Activated CD8-positive, alpha-beta T cell treated with anti-CD3 and anti-CD28 coated beads, Interleukin-2, amount 10 ng/mL, durations not matched to agents 7 days and 5 days (primary cell): ENCODE data around the gene ESYT2. TPM values are rescaled to one million over a fixed set of nuclear protein-coding genes. Genes with fewer than 3 reads are reported as not detected.

Source experiments
- ATAC-seq: fragments of 150-1000 bp; cut with Tn5 transposase; one replicate; pipeline ENCODE4 v1.10.0; 2021; ENCODE audit warnings: moderate library complexity
- CTCF ChIA-PET: fragments of 350-600 bp; sonication (Branson Sonifier 250); formaldehyde crosslinking; loops from one replicate; lab custom pipeline; 2021; ENCODE audit warnings: antibody characterized with exemption; lab: Charles Lee
- POLR2A ChIA-PET: fragments of 350-600 bp; sonication (Branson Sonifier 250); formaldehyde crosslinking; loops from one replicate; lab custom pipeline; 2021; ENCODE audit warnings: antibody characterized with exemption; lab: Charles Lee
- DNase-seq: peaks from one replicate; pipeline ENCODE4 v3.0.0-alpha.2; 2020
- H3K27ac Mint-ChIP-seq: one replicate; pipeline ENCODE4 v1.8.0; 2021; ENCODE audit warnings: mild to moderate bottlenecking, mixed read lengths
- H3K27me3 Mint-ChIP-seq: one replicate; pipeline ENCODE4 v1.8.0; 2021; ENCODE audit warnings: low read depth, mixed read lengths
- H3K36me3 Mint-ChIP-seq: one replicate; pipeline ENCODE4 v1.8.0; 2021; ENCODE audit warnings: low read depth, mixed read lengths
- H3K4me1 Mint-ChIP-seq: one replicate; pipeline ENCODE4 v1.8.0; 2021; ENCODE audit warnings: low read depth, mixed read lengths
- H3K4me3 Mint-ChIP-seq: one replicate; pipeline ENCODE4 v1.8.0; 2021; ENCODE audit warnings: mild to moderate bottlenecking, mixed read lengths
- H3K9me3 Mint-ChIP-seq: one replicate; pipeline ENCODE4 v1.8.0; 2022; ENCODE audit warnings: mixed read lengths; ENCODE audit not compliant: insufficient read depth
- total RNA-seq, 2 experiments: library from RNA; stranded (reverse); gene quantifications; one replicate each; pipeline ENCODE4 v1.2.3, GENCODE V29; 2021

ESYT2 gene
- total RNA-seq, 2 experiments from 2014 or later, result 85.0 to 85.9 TPM

- no peak overlapping the region for H3K4me3 Mint-ChIP-seq
- POLR2A ChIA-PET, result interaction anchor here (0.6 kb wide), 2 partner anchors 84 to 148 kb away, joined by 3 read pairs; no protein-coding TSS in a partner anchor
- CTCF ChIA-PET, result interaction anchor here (0.6 to 1.1 kb wide), 3 partner anchors 15 to 237 kb away, joined by 3 to 5 read pairs (median 3); no protein-coding TSS in a partner anchor
- H3K9me3 Mint-ChIP-seq, result no peaks in the 10 kb centered on the region
- peaks cover 9% of the 10 kb centered on the region for H3K4me1 Mint-ChIP-seq
- ATAC-seq (no peak), DNase-seq (no peak)
- peak overlapping the region; percentile 45 for H3K27ac Mint-ChIP-seq
- no peaks in the 10 kb centered on the region for H3K27me3 Mint-ChIP-seq
- H3K36me3 Mint-ChIP-seq, result peaks cover 70% of the 10 kb centered on the region
These were observed 89.2 kb downstream of the ESYT2 start for GRCh38 chr7:158740013-158740656.

DNA sequence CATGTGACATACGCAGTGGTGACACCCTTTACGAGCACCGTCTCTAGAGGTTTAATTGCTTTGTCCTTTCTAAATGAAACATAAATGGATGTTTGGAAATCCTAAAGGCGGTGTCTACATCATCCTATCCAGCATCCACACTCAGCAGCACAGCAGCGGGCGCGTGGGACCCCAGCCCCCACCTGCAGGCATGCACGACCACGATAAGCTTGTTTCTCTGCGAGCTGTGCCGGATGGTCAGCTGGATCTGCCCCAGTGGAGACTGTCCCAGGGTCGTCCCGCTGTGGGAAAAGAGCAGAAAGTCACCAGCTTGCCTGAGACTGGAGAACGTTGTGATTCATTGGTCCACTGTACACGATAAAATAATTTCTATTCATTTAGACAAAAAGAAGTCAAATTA lies 90.5 kb downstream of the ESYT2 start:
- Mint-ChIP-seq H3K36me3 (peaks cover 74% of the 10 kb centered on the region), H3K4me3 (no peak overlapping the region), H3K27me3 (no peaks in the 10 kb centered on the region), H3K27ac (no peak overlapping the region), H3K4me1 (peaks cover 9% of the 10 kb centered on the region), H3K9me3 (no peaks in the 10 kb centered on the region)
- ChIA-PET CTCF (no interaction called here), POLR2A (no interaction called here)
- DNase-seq (no peak), ATAC-seq (no peak)

DNA sequence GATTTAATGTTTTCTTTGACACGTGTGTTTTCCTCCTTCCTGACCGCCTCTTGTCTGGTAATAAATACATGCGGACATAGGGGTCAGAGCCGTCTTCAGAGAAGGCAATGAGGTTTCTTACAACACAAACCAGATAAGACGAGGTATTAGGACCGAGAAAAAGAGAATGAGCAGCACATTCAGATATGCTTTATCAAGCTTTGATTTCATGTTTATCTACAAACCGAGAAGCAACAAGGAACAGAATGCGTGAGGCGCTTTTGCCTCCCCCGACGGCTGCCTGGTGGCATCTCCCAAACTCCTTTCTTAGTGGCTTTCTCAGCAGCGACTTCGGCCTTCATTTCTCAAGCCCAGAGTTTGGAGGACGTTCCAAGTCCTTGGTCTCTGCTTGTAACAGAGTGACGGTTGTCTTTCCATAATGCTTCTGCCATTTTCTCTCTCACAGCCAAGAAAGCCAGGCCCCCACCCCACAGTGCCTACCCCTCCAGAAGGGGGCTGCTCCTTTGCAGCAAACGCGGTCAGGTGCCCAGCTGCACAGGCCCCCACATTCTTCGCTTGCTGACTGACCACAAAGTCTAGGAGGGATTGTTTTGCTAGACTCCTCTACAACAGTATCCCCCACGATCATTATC lies 92.1 kb downstream of the ESYT2 start:
- H3K4me3 Mint-ChIP-seq, result no peak overlapping the region
- H3K4me1 Mint-ChIP-seq, result peaks cover 16% of the 10 kb centered on the region
- no peak for DNase-seq
- H3K36me3 Mint-ChIP-seq, result peaks cover 63% of the 10 kb centered on the region
- ATAC-seq, result no peak
- H3K9me3 Mint-ChIP-seq, result no peaks in the 10 kb centered on the region
- CTCF ChIA-PET, result no interaction called here
- H3K27me3 Mint-ChIP-seq, result no peaks in the 10 kb centered on the region
- no peak overlapping the region for H3K27ac Mint-ChIP-seq
- POLR2A ChIA-PET, result no interaction called here

DNA sequence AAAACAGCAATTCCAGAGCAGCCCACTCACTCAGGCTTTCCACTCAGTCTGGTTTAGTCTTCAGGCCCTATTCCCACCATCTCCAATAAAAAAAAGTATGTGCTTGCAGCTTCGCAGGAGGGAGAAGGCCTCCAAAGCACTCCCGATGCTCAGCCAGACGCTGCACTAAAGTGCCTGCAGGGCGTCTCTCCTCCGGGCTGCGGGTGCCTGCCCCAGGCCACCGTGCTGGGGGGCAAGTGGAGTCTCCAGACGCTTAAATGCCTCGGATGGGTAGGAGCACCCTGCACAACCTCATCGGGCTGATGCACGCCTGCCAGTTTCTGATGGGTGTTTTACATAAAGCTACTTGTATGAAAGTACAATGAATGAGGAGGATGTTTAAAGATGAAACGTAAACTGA lies 93.4 kb downstream of the ESYT2 start:
- Mint-ChIP-seq H3K4me3 (no peak overlapping the region), H3K27ac (peak overlapping the region; percentile 30), H3K27me3 (no peaks in the 10 kb centered on the region), H3K4me1 (peaks cover 16% of the 10 kb centered on the region), H3K9me3 (no peaks in the 10 kb centered on the region), H3K36me3 (peaks cover 60% of the 10 kb centered on the region)
- ATAC-seq, result no peak
- CTCF ChIA-PET, result no interaction called here
- POLR2A ChIA-PET, result no interaction called here
- no peak for DNase-seq

DNA sequence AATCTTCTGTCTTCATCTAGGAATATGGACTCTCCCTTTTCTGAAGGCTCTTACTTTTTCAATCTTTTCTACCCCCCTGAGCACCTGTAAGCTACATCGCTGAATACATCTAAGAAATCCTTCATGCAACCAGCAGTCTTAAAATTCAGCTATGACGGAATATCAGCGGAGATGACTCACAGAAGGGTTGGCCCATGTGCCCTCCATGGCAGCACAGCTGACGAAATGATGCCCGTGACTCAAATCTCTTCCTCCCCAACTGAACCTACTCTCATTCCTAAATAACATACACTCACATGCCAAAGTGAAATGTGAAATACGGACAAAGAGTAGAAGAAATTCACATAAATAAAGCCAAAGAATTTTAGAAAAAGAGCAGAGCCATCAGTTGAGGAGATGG lies 94.4 kb downstream of the ESYT2 start:
- ATAC-seq (no peak), DNase-seq (no peak)
- peaks cover 59% of the 10 kb centered on the region for H3K36me3 Mint-ChIP-seq
- no peaks in the 10 kb centered on the region for H3K9me3 Mint-ChIP-seq
- no peak overlapping the region for H3K4me3 Mint-ChIP-seq
- ChIA-PET POLR2A (no interaction called here), CTCF (interaction anchor here (0.6 kb wide), 1 partner anchor 34 kb away, joined by 3 read pairs; no protein-coding TSS in a partner anchor)
- no peaks in the 10 kb centered on the region for H3K27me3 Mint-ChIP-seq
- H3K27ac Mint-ChIP-seq, result peak overlapping the region; percentile 23
- peaks cover 14% of the 10 kb centered on the region for H3K4me1 Mint-ChIP-seq

DNA sequence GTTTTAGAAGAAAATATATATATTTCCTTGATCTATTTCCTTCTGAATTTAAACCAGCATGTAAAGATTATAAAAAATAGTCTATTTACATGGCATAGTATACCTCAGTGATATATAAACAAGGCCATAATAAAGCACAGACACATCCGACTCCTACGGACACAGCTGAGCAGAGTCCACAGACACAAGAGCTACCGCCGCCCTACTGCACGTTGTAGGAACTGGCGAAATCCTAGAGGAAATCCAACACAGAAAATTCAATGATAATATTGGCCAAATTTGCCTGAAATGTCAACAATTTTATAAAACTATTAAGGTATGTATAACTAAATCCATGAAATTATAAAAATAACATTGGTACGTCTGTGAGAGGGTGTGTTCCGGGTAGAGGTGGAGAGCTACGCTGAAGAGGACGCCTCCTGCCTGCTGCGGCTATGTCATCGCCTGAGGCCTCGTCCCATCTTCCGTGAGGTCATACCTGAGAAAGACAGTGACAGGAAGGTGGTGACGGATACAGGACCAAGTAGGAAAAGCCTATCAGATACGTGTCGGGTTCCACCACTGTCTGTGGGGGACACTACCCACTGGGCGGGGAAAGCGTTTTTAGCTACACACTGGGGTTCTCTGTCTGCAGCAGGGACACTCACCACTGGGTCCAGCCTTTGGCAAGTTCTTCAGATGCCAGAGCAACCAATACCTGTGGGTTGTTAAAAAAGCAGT lies 95.4 kb downstream of the ESYT2 start:
- peaks cover 14% of the 10 kb centered on the region for H3K4me1 Mint-ChIP-seq
- POLR2A ChIA-PET, result no interaction called here
- H3K27ac Mint-ChIP-seq, result peak overlapping the region; percentile 44
- no peak overlapping the region for H3K4me3 Mint-ChIP-seq
- no peaks in the 10 kb centered on the region for H3K9me3 Mint-ChIP-seq
- CTCF ChIA-PET, result interaction anchor here (0.6 to 1.8 kb wide), 6 partner anchors 12 to 243 kb away, joined by 3 to 7 read pairs (median 4); no protein-coding TSS in a partner anchor
- no peaks in the 10 kb centered on the region for H3K27me3 Mint-ChIP-seq
- no peak for DNase-seq
- no peak for ATAC-seq
- peaks cover 58% of the 10 kb centered on the region for H3K36me3 Mint-ChIP-seq

- no peak overlapping the region for H3K4me3 Mint-ChIP-seq
- ATAC-seq (no peak), DNase-seq (no peak)
- H3K36me3 Mint-ChIP-seq, result peaks cover 55% of the 10 kb centered on the region
- POLR2A ChIA-PET, result no interaction called here
- CTCF ChIA-PET, result interaction anchor here (1.1 to 1.8 kb wide), 4 partner anchors 13 to 244 kb away, joined by 3 to 7 read pairs (median 4); no protein-coding TSS in a partner anchor
- no peaks in the 10 kb centered on the region for H3K9me3 Mint-ChIP-seq
- no peaks in the 10 kb centered on the region for H3K27me3 Mint-ChIP-seq
- H3K4me1 Mint-ChIP-seq, result peaks cover 14% of the 10 kb centered on the region
- H3K27ac Mint-ChIP-seq, result no peak overlapping the region
These were observed 96.1 kb downstream of the ESYT2 start for GRCh38 chr7:158733220-158733519.

DNA sequence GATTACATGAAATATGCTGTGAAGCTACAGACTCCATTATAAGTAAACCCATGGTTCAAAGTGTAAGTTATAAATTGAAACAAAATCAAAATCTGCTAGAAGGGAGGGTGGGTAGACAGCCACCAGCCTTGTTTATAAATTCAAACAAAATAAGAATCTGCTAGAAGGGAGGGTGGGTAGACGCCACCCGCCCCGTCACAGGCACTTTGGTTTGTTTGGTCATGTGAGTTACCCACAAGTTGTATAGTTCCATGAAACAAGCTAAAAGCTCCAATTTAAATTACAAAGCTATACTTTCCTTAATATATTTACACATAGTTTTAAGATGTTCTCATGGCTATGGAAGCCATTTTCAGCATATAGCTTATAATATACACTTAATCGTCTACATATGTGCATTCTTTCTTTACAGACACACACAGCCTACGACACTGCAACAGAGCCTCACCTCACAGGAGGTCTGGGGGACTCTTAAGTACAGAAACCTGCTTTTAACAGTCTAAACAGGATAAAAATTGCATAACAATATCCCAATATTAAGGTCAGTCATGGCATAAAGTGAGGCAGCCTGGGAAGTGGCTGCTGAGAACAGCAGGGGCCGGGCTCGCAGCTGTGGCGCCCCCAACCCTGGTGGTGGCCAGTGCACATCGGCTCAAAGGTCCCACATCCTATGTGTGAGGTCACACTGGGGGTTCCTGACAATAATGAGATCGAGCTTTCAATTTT lies 96.7 kb downstream of the ESYT2 start:
- Mint-ChIP-seq H3K9me3 (no peaks in the 10 kb centered on the region), H3K4me1 (peaks cover 14% of the 10 kb centered on the region), H3K4me3 (no peak overlapping the region), H3K36me3 (peaks cover 55% of the 10 kb centered on the region), H3K27me3 (no peaks in the 10 kb centered on the region), H3K27ac (no peak overlapping the region)
- DNase-seq (no peak), ATAC-seq (no peak)
- CTCF ChIA-PET, result interaction anchor here (1.1 to 1.8 kb wide), 3 partner anchors 13 to 244 kb away, joined by 3 to 7 read pairs (median 5); no protein-coding TSS in a partner anchor
- POLR2A ChIA-PET, result no interaction called here

GRCh38 chr7:158731761-158732160 lies 97.5 kb downstream of the ESYT2 start:
- DNase-seq, result no peak
- Mint-ChIP-seq H3K27me3 (no peaks in the 10 kb centered on the region), H3K4me3 (no peak overlapping the region), H3K36me3 (peaks cover 47% of the 10 kb centered on the region), H3K4me1 (peaks cover 14% of the 10 kb centered on the region), H3K27ac (peak overlapping the region; percentile 16), H3K9me3 (no peaks in the 10 kb centered on the region)
- ChIA-PET POLR2A (interaction anchor here (1.7 kb wide), 1 partner anchor 27 kb away, joined by 6 read pairs; the partner anchor contains the start of gene NCAPG2), CTCF (interaction anchor here (1.4 kb wide), 1 partner anchor 245 kb away, joined by 4 read pairs; no protein-coding TSS in a partner anchor)
- ATAC-seq, result no peak

DNA sequence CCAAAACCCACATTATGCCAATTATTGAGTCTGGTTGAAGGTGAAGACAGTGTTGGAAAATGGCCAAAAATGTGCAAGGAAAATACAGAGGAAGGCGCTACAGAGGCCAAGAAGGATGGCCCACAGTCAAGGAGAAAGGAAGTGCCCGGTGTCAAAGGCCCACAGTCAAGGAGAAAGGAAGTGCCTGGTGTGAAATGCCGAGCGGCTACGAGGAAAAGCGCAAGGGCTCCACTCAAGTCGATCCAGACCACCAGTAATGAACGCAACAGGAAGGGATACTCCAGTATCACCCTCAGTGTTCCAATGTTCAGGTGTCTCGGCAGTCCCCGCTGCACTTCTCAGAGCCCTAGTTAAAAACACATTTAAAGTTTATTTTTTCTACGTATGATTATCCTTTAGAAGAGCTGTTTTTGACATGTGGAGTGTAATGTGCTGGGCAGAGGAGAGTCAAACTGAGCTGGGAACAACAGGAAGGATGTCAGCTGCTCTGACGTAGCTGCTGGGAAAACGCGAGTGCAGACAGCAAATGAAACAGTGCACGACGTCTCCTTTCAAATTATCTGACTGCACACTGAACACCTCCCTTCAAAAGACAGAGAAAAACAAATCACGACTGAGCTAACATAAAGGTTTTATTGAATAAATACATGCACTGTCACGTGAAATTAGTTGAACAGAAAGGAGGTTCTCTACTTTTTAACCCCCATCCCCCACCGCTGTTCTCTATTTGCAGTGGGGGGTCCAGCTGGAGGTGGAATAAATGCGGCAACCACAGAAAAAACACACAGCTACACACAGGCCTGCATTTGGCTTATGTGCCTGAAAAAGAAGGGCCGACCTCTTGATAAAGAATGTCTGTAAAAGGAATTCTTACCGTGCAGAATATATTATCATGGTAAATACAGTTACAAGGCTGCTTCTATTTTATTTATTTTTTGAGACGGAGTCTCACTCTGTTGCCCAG lies 98.6 kb downstream of the ESYT2 start:
- ATAC-seq, result no peak
- Mint-ChIP-seq H3K4me3 (no peak overlapping the region), H3K4me1 (peaks cover 14% of the 10 kb centered on the region), H3K27me3 (no peaks in the 10 kb centered on the region), H3K27ac (peak overlapping the region; percentile 5), H3K36me3 (peaks cover 38% of the 10 kb centered on the region), H3K9me3 (no peaks in the 10 kb centered on the region)
- ChIA-PET CTCF (interaction anchor here (1.0 to 1.4 kb wide), 2 partner anchors 246 to 247 kb away, joined by 3 to 4 read pairs; no protein-coding TSS in a partner anchor), POLR2A (interaction anchor here (1.7 kb wide), 1 partner anchor 26 kb away, joined by 6 read pairs; the partner anchor contains the start of gene NCAPG2)
- DNase-seq, result no peak
